Activated naive CD8-positive, alpha-beta T cell treated with anti-CD3 and anti-CD28 coated beads, Interleukin-2, amount 10 ng/mL, durations not matched to agents 7 days and 5 days (primary cell): Measurements from ENCODE around the gene TSGA10IP. TPM values are rescaled to one million over a fixed set of nuclear protein-coding genes. Genes with fewer than 3 reads are reported as not detected.
A peak's percentile ranks its signal among the peaks of the same experiment; 100 is the strongest.

Experiments
- ATAC-seq: fragments of 150-1000 bp; cut with Tn5 transposase; one replicate; pipeline ENCODE4 v1.10.0; 2021; ENCODE audit warnings: low read depth, moderate library complexity
- POLR2A ChIA-PET: fragments of 350-600 bp; sonication (Branson Sonifier 250); formaldehyde crosslinking; loops from one replicate; lab custom pipeline; 2021; ENCODE audit warnings: antibody characterized with exemption; lab: Charles Lee
- DNase-seq: peaks from one replicate; pipeline ENCODE4 v3.0.0; 2021
- H3K27ac Mint-ChIP-seq: one replicate; pipeline ENCODE4 v1.8.0; 2022; ENCODE audit warnings: mild to moderate bottlenecking, mixed read lengths
- H3K27me3 Mint-ChIP-seq: one replicate; pipeline ENCODE4 v1.8.0; 2022; ENCODE audit warnings: mild to moderate bottlenecking, moderate library complexity, mixed read lengths
- H3K36me3 Mint-ChIP-seq: one replicate; pipeline ENCODE4 v1.8.0; 2021; ENCODE audit warnings: mild to moderate bottlenecking, mixed read lengths
- H3K4me1 Mint-ChIP-seq: one replicate; pipeline ENCODE4 v1.8.0; 2021; ENCODE audit warnings: mixed read lengths
- H3K4me3 Mint-ChIP-seq: one replicate; pipeline ENCODE4 v1.8.0; 2022; ENCODE audit warnings: mild to moderate bottlenecking, moderate library complexity, mixed read lengths
- H3K9me3 Mint-ChIP-seq: one replicate; pipeline ENCODE4 v1.8.0; 2021; ENCODE audit warnings: mixed read lengths
- total RNA-seq, 2 experiments: library from RNA; stranded (reverse); gene quantifications; one replicate each; pipeline ENCODE4 v1.2.3, GENCODE V29; 2021

The TSGA10IP gene
- total RNA-seq, 2 experiments from 2014 or later = not detected

DNA sequence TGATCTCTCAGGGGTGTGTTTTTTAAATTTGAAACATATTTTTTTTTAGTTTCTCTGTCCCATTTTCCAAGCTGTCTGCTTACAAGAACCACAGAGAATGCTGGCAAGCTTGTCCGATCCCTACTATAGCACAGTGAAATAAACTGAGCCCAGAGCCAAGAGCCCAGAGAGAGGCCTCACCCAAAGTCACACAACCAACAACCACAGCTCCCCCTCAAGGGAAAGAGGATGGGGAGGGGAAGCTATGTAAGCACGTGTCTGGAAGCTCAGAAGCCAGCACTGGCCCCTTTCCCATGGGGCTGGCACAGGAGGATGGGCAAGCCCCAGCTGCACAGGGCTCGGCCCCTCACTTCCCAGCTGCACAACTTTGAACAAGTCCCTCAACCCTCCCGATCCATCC lies 13.0 kb downstream of the TSGA10IP start:
- peaks cover 33% of the 10 kb centered on the region for H3K4me1 Mint-ChIP-seq
- no peak for ATAC-seq

DNA sequence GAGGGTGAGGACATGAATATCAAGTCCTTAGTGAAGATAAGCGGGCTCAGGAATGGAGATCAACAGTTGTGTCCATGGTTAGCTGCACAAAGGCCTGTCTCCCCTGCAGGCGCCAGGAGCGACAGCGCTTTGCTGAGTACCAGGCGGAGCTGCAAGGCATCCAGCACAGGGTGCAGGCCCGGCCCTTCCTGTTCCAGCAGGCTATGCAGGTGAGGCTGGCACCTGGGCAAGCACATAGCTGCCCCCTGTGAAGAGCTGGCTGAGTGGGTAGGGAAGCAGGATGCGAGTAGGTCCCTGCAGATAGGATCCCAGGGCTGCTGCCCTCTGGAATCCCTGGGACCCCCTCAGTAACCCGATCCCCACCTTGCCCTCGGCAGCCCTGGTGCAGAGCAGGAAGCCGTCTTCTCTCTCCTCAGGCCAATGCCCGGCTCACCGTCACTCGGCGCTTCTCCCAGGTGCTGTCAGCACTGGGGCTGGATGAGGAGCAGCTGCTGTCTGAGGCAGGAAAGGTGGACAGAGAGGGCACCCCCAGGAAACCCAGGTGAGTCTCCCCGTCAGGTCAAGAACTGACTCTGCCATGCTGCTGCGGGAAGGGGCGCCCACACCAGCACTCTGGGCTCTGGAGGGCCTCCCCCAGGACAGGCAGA lies 13.6 kb downstream of the TSGA10IP start:
- Mint-ChIP-seq H3K4me1 (peaks cover 38% of the 10 kb centered on the region), H3K4me3 (no peak overlapping the region), H3K27me3 (no peaks in the 10 kb centered on the region), H3K9me3 (no peaks in the 10 kb centered on the region), H3K36me3 (peaks cover 5% of the 10 kb centered on the region), H3K27ac (peak overlapping the region; percentile 91)
- POLR2A ChIA-PET = interaction anchor here (0.8 to 1.5 kb wide), 6 partner anchors 31 to 100 kb away, joined by 3 to 8 read pairs (median 4); partner anchors contain the start of genes CCDC85B and FIBP
- ATAC-seq (no peak), DNase-seq (no peak)

More for the DNA sequence above, 13.0 kb downstream of the TSGA10IP start:
- peak overlapping the region; percentile 91 for H3K27ac Mint-ChIP-seq
- H3K4me3 Mint-ChIP-seq = no peak overlapping the region
- POLR2A ChIA-PET = interaction anchor here (0.8 to 1.5 kb wide), 6 partner anchors 30 to 99 kb away, joined by 3 to 8 read pairs (median 4); partner anchors contain the start of genes CCDC85B and FIBP
- no peak for DNase-seq
- peaks cover 5% of the 10 kb centered on the region for H3K36me3 Mint-ChIP-seq
- H3K27me3 Mint-ChIP-seq = no peaks in the 10 kb centered on the region
- no peaks in the 10 kb centered on the region for H3K9me3 Mint-ChIP-seq

DNA sequence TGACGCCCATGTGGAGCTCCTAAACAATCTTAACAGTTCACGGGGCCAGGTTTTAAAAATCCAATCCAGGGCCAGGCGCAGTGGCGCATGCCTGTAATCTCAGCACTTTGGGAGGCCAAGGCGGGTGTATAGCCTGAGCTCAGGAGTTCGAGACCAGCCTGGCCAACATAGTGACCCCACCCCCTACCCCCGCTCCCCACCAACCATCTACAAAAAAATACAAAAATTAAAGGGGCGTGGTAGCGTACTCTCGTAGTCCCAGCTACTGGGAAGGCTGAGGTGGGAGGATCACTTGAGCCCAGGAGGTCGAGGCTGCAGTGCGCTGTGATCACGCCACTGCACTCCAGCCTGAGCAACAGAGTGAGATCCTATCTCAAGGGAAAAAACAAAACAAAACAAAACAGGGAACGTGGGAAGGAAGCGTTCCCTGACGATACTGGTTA lies 15.6 kb downstream of the TSGA10IP start:
- peak; percentile 3 for ATAC-seq
- no peaks in the 10 kb centered on the region for H3K27me3 Mint-ChIP-seq
- H3K4me1 Mint-ChIP-seq = peaks cover 39% of the 10 kb centered on the region
- DNase-seq = no peak
- POLR2A ChIA-PET = interaction anchor here (0.7 to 3.3 kb wide), 6 partner anchors 8 to 111 kb away, joined by 3 to 34 read pairs (median 5); partner anchors contain the start of genes CCDC85B, FIBP and FOSL1
- peak overlapping the region; percentile 97 for H3K27ac Mint-ChIP-seq
- peak overlapping the region; percentile 94 for H3K4me3 Mint-ChIP-seq
- H3K9me3 Mint-ChIP-seq = no peaks in the 10 kb centered on the region
- H3K36me3 Mint-ChIP-seq = peaks cover 11% of the 10 kb centered on the region

DNA sequence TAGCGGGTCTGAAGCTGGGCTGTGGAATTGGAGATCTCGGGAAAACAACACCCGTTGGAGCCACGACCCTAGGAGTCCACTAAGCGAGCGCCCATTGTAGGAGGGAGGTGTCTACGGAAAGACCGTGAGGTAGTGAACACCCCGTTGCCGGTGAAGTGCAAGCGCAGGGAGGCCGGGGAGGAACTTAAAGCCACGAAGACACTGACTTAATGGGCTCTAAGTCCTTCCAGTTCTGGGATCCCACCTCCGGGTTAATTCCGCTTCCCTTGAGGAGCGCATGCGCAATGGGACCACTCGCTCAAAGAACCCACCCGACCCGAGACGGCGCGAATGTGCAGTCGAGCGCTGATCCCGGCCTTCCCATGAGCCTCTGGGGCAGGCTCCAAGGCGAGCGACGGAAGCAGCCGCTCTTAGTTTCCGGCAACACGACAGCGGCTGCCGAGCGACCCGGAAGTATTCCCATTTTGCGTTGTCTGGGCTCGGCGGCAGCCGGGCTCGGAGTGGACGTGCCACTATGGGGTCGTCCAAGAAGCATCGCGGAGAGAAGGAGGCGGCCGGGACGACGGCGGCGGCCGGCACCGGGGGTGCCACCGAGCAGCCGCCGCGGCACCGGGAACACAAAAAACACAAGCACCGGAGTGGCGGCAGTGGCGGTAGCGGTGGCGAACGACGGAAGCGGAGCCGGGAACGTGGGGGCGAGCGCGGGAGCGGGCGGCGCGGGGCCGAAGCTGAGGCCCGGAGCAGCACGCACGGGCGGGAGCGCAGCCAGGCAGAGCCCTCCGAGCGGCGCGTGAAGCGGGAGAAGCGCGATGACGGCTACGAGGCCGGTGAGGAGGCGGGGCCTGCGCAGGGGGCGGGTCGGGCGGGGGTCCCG lies 16.2 kb downstream of the TSGA10IP start, which contains the start of gene SART1:
Gene SART1, plus strand, starts transcription at position 468 of the 874 bp plus-strand sequence. Its CDS starts 47 bp downstream, at position 515.
- POLR2A ChIA-PET = interaction anchor here (0.7 to 3.3 kb wide), 9 partner anchors 9 to 102 kb away, joined by 3 to 34 read pairs (median 5); partner anchors contain the start of genes BANF1, C11orf68, CCDC85B and FIBP
- Mint-ChIP-seq H3K4me1 (peaks cover 37% of the 10 kb centered on the region), H3K36me3 (peaks cover 12% of the 10 kb centered on the region), H3K27ac (peak within 1 kb of the TSS; percentile 97), H3K9me3 (no peaks in the 10 kb centered on the region), H3K27me3 (no peaks in the 10 kb centered on the region), H3K4me3 (peak within 1 kb of the TSS; percentile 94)
- ATAC-seq = peak; percentile 91
- peak; percentile 91 for DNase-seq

DNA sequence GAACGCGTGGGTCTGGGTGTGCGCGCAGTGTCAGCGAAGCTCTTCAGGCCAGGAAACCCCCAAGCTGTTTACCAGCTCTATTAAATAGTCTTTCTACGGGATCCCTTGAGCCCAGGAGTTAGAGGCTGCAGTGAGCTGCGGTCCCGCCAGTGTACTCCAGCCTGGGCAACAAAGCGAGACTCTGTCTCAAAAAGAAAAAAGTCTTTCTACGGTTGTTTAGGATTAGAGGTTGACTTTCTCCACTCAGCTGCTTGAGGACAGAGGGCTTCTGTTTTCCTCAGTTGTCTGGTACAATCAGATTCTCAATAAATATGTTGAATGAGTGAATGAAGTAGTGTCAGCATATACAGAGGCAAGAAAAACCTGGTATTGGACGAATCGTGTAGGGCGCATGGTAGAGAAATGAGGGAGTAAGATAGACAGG lies 16.9 kb downstream of the TSGA10IP start:
- no peaks in the 10 kb centered on the region for H3K27me3 Mint-ChIP-seq
- H3K27ac Mint-ChIP-seq = peak overlapping the region; percentile 64
- DNase-seq = no peak
- ATAC-seq = peak; percentile 3
- peaks cover 31% of the 10 kb centered on the region for H3K4me1 Mint-ChIP-seq
- POLR2A ChIA-PET = interaction anchor here (0.6 to 3.3 kb wide), 7 partner anchors 34 to 103 kb away, joined by 3 to 34 read pairs (median 4); partner anchors contain the start of genes BANF1, C11orf68, CCDC85B and FIBP
- peaks cover 13% of the 10 kb centered on the region for H3K36me3 Mint-ChIP-seq
- no peaks in the 10 kb centered on the region for H3K9me3 Mint-ChIP-seq
- peak overlapping the region; percentile 94 for H3K4me3 Mint-ChIP-seq

DNA sequence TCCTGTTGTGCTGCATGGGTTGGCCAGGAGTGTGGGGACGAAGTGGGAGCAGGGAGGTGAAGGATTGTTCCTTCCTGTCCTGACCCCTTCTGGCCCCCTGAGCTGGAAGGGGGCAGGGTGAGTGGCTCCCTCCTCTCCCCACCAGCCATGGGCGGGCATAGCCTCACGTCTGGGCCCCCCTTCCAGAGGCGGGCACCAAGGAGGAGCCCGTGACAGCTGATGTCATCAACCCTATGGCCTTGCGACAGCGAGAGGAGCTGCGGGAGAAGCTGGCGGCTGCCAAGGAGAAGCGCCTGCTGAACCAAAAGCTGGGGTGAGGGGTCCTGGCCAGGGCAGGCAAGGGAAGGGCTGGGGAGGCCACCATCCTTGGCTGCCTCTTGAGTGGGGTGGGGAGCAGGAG lies 19.6 kb downstream of the TSGA10IP start:
- Mint-ChIP-seq H3K4me1 (peaks cover 26% of the 10 kb centered on the region), H3K27ac (no peak overlapping the region), H3K36me3 (peaks cover 23% of the 10 kb centered on the region), H3K9me3 (no peaks in the 10 kb centered on the region), H3K27me3 (no peaks in the 10 kb centered on the region), H3K4me3 (no peak overlapping the region)
- ATAC-seq (no peak), DNase-seq (no peak)
- POLR2A ChIA-PET = interaction anchor here (1.0 kb wide), 1 partner anchor 77 kb away, joined by 5 read pairs; the partner anchor contains the start of gene FIBP

DNA sequence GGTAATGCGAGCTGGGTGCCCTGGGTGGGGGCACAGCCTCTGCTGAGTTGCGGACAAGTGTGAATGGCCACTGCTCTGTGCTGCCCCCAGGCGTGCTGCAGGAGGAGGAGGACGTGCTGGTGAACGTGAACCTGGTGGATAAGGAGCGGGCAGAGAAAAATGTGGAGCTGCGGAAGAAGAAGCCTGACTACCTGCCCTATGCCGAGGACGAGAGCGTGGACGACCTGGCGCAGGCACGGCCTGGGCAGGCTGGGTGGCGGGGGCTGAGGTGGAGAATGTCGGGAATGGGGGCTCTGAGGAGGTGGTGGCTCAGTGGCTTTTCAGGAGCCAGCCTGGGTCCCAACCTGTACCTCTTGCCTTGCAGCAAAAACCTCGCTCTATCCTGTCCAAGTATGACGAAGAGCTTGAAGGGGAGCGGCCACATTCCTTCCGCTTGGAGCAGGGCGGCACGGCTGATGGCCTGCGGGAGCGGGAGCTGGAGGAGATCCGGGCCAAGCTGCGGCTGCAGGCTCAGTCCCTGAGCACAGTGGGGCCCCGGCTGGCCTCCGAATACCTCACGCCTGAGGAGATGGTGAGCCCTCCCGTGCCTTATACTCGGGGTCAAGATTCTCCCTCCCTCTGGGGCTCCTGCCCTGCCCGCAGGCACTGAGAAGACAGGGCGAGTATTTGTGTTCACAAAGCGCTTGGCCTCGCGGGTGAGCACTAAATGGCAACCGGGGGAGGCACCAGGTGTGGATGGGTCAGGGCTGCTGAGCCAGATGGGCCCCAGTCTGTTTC lies 20.9 kb downstream of the TSGA10IP start:
- H3K4me3 Mint-ChIP-seq = no peak overlapping the region
- POLR2A ChIA-PET = no interaction called here
- H3K27ac Mint-ChIP-seq = no peak overlapping the region
- peaks cover 21% of the 10 kb centered on the region for H3K4me1 Mint-ChIP-seq
- H3K36me3 Mint-ChIP-seq = peaks cover 29% of the 10 kb centered on the region
- no peak for DNase-seq
- no peak for ATAC-seq
- H3K9me3 Mint-ChIP-seq = no peaks in the 10 kb centered on the region
- H3K27me3 Mint-ChIP-seq = no peaks in the 10 kb centered on the region

DNA sequence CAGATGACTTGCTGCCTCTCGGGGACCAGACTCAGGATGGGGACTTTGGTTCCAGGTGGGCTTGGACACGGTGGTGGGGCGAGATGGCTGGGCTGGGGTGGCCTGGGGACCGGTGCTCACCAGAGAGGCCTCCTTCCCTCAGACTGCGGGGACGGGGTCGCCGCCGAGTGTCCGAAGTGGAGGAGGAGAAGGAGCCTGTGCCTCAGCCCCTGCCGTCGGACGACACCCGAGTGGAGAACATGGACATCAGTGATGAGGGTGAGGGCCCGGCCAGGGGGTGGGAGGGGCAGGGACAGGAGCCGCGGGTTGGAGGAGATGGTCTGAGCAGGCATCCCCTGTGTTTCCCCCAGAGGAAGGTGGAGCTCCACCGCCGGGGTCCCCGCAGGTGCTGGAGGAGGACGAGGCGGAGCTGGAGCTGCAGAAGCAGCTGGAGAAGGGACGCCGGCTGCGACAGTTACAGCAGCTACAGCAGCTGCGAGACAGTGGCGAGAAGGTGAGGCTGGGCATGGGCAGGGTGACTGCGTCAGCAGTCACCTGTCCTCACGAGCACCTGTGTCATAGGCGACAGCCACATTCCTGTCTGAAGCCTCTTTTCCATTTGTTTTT lies 22.2 kb downstream of the TSGA10IP start:
- Mint-ChIP-seq H3K27ac (no peak overlapping the region), H3K4me3 (no peak overlapping the region), H3K36me3 (peaks cover 29% of the 10 kb centered on the region), H3K27me3 (no peaks in the 10 kb centered on the region), H3K9me3 (no peaks in the 10 kb centered on the region), H3K4me1 (peaks cover 16% of the 10 kb centered on the region)
- DNase-seq (no peak), ATAC-seq (no peak)
- POLR2A ChIA-PET = no interaction called here

DNA sequence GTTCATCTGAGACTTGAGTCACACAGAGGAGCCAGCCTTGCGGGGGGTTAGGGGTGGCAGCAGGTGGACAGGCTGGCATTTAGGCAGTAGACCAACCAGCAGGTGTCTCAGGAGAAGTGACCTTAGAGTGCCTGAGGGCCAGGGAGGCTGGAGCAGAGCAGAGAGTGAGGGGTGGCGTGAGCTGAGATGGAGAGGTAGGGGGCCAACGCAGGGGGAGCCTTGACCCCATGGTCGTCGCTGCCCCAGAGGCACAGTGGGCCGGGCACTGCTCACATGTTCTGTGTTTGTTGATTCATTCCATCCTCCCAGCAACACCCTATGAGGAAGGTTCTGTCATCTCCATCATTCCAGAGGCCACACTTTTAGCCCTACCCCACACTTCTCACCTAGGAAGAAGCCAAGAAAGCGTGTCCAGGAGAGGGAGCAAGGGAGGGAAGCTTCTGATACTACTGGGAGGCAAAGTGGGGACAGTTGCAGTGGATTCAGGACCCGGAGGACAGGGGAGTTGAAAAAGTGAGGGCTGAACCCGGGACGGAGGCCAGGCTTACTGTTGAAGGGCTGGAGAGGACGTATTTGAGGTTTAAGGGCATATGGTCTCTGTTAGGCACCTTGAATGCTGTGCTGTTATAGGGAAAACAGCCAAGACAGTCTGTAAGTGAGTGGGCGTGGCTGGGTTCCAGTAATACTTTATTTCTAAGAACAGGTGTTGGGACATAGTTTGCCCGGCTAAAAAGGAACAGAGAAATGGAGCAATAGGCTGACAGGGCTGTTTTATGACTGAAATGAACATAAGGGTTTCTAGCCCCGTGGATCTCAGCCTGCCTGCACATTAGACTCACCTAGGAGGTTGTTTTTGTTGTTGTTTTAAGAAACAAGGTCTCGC lies 23.6 kb downstream of the TSGA10IP start:
- no peak for ATAC-seq
- Mint-ChIP-seq H3K27ac (peak overlapping the region; percentile 17), H3K27me3 (no peaks in the 10 kb centered on the region), H3K4me1 (peaks cover 4% of the 10 kb centered on the region), H3K36me3 (peaks cover 37% of the 10 kb centered on the region), H3K9me3 (no peaks in the 10 kb centered on the region), H3K4me3 (no peak overlapping the region)
- no peak for DNase-seq
- POLR2A ChIA-PET = no interaction called here

DNA sequence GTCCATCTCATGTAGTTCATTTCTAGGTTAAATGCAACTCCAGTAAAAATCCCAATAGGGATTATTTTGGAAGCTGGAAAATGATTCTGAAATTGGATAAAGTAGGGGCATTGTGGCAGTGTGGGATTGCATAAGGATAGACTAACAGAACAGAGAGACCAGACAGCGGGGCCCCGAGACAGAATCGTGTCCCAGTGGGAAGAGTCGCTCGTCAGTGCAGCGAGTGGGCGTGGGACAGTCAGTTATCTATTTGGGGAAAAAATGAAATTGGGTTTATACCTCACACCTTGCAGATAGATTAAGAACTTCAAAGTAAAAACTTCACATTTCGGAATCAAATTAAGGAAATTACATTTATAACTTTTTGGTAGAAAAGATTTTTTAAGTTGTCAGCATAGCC lies 26.8 kb downstream of the TSGA10IP start:
- Mint-ChIP-seq H3K4me1 (peaks cover 2% of the 10 kb centered on the region), H3K4me3 (no peak overlapping the region), H3K9me3 (no peaks in the 10 kb centered on the region), H3K27me3 (no peaks in the 10 kb centered on the region), H3K36me3 (peaks cover 31% of the 10 kb centered on the region), H3K27ac (no peak overlapping the region)
- ATAC-seq = no peak
- POLR2A ChIA-PET = interaction anchor here (0.7 kb wide), 1 partner anchor 706 kb away, joined by 4 read pairs; no protein-coding TSS in a partner anchor
- DNase-seq = no peak

DNA sequence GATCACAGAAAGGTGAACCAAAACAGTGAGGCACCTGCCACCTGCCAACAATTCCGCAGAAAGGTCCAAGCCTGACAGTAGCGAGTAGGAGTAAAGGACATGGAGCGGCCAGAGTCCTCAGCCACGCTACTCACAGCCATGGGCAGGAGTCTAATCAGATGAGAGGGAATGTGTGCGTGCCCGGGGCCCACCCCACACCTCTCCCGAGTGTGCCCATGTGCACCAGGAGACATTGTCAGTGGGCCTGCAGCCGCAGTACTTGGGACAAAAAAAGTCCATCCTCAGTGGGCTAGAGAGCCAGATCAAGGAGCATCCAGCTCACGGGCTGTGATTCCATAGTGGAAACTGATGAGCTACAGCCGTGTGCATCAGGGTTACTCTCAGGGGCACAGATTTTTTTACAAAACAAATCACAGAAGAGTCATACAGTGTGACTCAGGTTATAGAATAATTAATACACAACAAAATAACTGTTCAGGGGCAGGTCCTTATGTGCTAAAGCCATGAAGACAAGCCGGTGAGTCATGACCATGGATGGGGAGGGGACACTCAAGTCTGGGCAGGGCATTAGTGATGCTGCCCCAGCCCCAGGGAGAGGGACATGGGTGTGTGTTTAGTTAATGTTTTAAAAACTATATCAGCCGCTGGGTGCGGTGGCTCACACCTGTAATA lies 28.3 kb downstream of the TSGA10IP start:
- no peak for ATAC-seq
- DNase-seq = no peak
- H3K27ac Mint-ChIP-seq = no peak overlapping the region
- H3K27me3 Mint-ChIP-seq = no peaks in the 10 kb centered on the region
- H3K9me3 Mint-ChIP-seq = no peaks in the 10 kb centered on the region
- peaks cover 25% of the 10 kb centered on the region for H3K36me3 Mint-ChIP-seq
- POLR2A ChIA-PET = interaction anchor here (1.0 kb wide), 1 partner anchor 80 kb away, joined by 3 read pairs; no protein-coding TSS in a partner anchor
- no peak overlapping the region for H3K4me3 Mint-ChIP-seq
- H3K4me1 Mint-ChIP-seq = peaks cover 2% of the 10 kb centered on the region
